Measurements from ENCODE around the gene GPR68.
"Not testable (repeated sequence)": the region's sequence is repeated elsewhere in the genome, so short reads cannot be mapped to it uniquely, and the experiment has no call there.

GPR68 gene

DNA sequence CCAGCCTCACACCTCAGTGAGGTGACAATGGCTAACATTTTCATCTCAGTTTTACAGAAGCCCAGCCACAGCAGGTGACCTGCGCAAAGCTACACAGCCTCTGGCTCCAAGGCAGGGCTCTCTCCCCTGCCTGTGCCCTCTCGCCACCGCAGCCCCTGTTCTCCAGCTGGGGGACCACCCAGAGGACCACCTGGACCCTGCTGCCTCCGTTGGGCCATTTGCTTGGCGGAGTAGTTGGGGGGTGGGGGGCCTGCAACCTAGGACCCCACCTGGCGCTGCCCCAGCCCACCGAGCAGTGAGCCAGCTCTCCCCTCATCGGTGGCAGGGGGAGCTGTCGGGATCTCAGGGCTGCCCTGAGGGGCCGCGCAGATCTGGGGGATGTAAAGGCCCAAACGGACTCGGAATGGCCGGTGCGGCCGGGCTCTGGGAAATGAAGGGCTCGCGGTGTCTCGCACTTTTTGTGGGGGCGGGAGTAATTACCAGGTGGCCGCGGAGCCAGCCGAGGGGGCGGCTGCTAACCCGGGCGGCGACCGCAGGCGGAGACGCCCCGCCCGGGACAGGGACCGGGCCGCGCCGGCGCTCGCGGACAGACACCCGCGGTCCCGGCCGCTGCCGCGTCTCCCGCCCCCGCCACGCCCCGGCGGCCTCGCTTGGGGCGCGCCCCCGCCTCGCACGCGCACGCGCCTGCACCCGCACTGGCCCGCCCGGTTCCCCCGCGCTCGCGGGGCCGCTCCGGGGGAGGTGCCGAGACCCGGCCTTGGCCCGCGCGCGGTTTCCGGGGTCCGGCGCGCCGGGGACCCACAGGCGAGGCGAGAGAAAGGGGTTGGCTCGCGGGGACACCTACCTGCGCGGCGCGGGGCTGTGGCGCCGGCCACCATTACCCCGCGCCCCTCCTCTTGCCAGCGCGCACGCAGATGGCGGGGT is 8.6 kb upstream of the GPR68 start:
- no peak for DNase-seq (ENCODE audit: low read depth)

GRCh38 chr14:91250912-91251311 is 6.4 kb upstream of the GPR68 start:
- no peak for DNase-seq (ENCODE audit: low read depth)

- no peak for DNase-seq (ENCODE audit: low read depth)
Observed at GRCh38 chr14:91249841-91250616, 5.5 kb upstream of the GPR68 start.

DNA sequence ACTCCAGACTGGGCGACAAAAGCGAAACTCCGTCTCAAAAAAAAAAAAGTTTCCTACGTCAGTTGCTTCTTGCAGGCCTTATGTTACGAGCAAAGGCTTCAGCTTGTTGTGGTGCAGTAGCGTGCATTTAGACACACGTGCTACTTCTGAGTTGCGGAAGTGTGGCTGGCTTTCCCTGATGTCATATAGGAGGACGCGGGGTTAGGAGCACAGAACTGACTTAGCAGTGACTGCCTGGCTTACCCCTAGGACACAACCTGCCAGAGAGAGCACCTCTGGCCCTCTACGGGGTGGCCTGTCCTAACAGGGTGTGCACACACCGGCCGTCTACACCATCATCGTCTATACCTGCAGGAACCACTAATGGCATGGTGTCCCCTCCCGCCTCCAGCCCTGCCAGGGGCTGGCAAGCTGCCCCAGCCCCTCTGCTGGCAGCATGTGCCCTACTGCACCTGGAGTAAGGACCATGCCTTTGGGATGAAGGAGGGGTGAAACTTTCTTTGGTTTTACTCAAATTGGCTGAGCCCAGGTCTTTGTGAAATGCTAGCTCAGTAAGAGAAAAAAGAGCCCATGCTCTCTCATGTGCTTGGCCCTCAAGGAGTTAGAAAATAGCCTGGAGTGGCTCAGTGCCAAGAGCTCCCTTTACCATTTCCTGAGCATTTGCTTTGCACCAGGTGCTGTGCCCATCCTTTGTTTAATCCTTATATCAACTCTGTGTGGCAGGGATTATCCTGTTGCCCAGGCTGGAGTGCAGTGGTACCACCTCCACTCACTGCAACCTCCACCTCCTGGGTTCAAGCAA is 1.7 kb upstream of the GPR68 start:
- no peak for DNase-seq (ENCODE audit: low read depth)

DNA sequence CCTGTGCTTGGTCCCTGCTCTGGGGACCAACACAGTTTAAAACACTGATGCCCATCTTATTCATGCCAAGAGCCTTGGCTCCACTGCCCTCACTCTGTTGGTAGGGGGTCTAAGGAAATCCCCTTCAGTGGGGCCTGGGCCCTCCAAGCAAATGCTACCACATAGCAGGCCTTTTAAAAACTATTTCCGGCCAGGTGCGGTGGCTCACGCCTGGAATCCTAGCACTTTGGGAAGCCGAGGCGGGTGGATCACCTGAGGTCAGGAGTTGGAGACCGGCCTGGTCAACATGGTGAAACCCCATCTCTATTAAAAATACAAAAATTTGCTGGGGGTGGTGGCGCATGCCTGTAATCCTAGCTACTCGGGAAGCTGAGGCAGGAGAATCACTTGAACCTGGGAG is 1.1 kb upstream of the GPR68 start:
- DNase-seq (ENCODE audit: low read depth) = not testable (repeated sequence)

DNA sequence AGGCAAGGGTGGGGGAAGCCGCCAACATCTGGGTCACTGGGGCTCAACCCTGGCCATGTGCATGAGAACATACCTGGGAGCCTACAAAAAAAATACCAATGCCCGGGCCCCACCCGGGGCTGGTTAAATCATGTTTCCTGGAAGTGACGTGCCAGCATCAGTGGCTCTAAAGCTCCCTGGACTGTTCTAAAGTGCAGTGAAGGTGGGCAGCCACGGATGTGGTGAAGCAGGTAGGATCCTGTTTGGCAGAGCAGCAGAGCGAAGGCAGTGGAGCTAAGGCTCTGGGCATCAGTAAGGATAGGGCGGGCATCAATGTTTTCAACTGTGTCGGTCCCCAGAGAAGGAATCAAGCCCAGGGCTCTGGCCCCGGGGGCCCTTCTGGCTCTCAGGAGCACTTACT is 525 bp upstream of the GPR68 start:
- DNase-seq (ENCODE audit: low read depth) = no peak

- no peak for DNase-seq (ENCODE audit: low read depth)
Observed at GRCh38 chr14:91243074-91243471, 1.4 kb downstream of the GPR68 start.

DNA sequence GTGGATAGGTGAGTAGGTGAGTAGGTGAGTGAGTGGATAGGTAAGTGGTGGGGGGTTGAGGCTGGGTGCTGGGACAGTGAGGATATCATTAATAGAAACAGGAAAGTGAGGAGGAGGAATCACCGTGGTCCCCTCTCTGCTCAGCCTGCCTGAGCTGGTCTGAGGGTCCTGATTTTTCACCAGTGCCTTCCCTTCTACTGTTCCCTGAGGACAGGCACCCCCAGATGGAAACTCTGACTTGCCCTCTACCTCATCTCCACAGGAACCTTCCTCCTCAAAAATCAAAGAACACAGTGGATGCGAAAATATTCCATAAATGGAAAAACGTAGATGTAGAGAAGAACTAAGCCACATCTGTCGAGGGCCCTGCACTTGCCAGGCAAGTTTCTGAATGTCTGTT is 1.9 kb downstream of the GPR68 start:
- DNase-seq (ENCODE audit: low read depth) = no peak

- DNase-seq (ENCODE audit: low read depth) = no peak
Observed at GRCh38 chr14:91241863-91242262, 2.6 kb downstream of the GPR68 start.

GRCh38 chr14:91238661-91239060 is 5.8 kb downstream of the GPR68 start:
- no peak for DNase-seq (ENCODE audit: low read depth)

GRCh38 chr14:91238085-91238484 is 6.4 kb downstream of the GPR68 start:
- DNase-seq (ENCODE audit: low read depth) = no peak

- no peak for DNase-seq (ENCODE audit: low read depth)
Observed at GRCh38 chr14:91237219-91237618, 7.3 kb downstream of the GPR68 start.

GRCh38 chr14:91235841-91236240 is 8.7 kb downstream of the GPR68 start:
- DNase-seq (ENCODE audit: low read depth) = no peak

- DNase-seq (ENCODE audit: low read depth) = no peak
Observed at GRCh38 chr14:91234791-91235114, 9.8 kb downstream of the GPR68 start.

DNA sequence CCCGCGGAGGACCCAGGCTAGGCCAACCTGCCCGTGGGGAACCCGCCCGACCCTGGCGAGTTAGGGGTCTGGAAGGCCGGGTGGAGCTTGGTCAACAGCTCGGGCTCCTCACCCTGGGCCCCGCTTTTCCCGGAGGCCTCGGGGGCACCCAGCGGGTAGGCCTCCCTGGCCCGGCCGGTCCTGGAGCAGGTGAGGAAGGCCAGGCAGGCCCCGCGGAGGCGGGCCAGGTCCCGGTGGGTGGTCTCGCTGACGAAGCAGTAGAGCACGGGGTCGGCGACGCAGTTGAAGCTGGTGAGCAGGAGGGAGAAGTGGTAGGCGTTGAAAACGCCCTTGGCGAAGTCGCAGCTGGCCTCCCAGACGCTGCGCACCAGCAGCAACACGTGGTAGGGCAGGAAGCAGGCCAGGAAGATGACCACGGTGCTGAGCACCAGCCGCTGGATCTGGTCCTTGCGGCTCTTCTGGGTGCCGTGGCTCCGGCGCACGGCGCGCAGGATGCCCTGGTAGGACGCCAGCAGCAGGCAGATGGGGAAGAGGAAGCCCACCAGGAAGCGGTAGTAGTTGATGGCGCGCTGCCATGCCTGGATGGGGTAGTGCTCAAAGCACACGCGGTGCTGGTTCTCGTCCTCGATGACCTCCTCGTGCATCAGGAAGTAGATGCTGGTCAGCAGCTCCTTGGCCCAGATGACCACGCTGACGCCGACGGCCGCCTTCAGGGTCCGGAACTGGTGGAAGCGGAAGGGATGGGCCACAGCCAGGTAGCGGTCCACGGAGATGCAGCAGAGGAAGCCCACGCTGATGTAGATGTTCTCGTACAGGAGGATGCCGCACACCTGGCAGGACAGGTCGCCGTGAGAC is 10.3 kb downstream of the GPR68 start:
- DNase-seq (ENCODE audit: low read depth) = no peak

DNA sequence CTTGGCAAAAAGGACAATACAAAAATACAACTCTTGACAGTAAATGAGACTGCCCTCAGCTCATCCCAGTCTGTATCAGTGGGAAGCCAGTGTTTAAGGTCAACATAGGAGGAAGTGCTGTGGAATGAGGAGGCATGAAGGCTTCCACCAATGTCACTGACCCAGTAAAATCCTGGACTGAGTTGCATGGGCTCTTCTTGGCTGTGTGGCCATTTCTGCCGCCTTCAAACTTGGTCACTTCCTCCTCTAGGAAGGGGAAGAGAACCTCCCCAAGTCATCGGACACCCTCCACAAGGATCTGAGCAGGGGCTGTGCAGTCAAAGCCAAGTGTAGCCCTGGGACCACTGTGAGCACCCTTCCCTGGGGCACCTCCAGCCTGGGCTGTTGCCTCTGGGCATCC is 11.9 kb downstream of the GPR68 start:
- no peak for DNase-seq (ENCODE audit: low read depth)

- DNase-seq (ENCODE audit: low read depth) = no peak
Observed at GRCh38 chr14:91232052-91232451, 12.5 kb downstream of the GPR68 start.

- DNase-seq (ENCODE audit: low read depth) = no peak
Observed at GRCh38 chr14:91231446-91231845, 13.1 kb downstream of the GPR68 start.

GRCh38 chr14:91230397-91231035 is 14.0 kb downstream of the GPR68 start:
- no peak for DNase-seq (ENCODE audit: low read depth)

DNA sequence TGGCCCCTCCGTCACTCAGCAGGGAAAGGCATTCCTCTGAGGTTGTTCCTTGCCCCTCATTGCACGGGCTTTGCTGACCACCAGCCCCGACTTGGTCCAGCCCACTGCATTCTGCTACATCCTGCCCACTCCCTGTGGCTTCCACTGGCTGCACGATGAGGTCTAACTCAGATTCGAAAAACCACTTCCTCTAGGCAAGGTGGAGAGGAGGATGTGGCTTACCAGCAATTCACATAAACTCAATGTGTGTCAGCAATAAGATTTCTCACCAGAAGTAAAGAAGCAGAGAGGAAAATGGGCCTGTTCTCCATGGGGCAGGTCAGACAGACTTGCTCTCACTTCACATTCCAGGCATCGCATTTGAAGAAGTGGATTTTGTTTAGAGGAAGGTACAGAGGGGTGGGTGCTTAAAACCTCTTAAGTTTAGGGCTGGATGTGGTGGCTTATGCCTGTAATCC is 14.7 kb downstream of the GPR68 start:
- DNase-seq (ENCODE audit: low read depth) = no peak

- DNase-seq (ENCODE audit: low read depth) = no peak
Observed at GRCh38 chr14:91229005-91229382, 15.5 kb downstream of the GPR68 start.

Data from HS-27A (cell line).